Keratinocyte (primary cell): ENCODE measurements around the gene HINT2.

ENCODE experiments used
- EZH2 ChIP-seq: IDR thresholded peaks from one replicate; pipeline ENCODE4 v1.6.1; 2012; ENCODE audit warnings: inconsistent platforms, mild to moderate bottlenecking, low read length, moderate library complexity
- TF ChIP-seq, protein P1 (sequence below), 3 experiments: IDR thresholded peaks in 1 of 3; conservative IDR thresholded peaks in 1 of 3; optimal IDR thresholded peaks in 1 of 3; 2 replicates in 2 of 3; 3 replicates in 1 of 3; pipeline versions ENCODE3 to v1.5.1; 2011; ENCODE audit warnings: low read length in 3 of 3, mild to moderate bottlenecking in 3 of 3, moderate library complexity in 2 of 3, control low read depth in 1 of 3, inconsistent platforms in 1 of 3; ENCODE audit not compliant: insufficient read depth in 2 of 3; ENCODE audit errors: extremely low read depth in 1 of 3

DNA sequence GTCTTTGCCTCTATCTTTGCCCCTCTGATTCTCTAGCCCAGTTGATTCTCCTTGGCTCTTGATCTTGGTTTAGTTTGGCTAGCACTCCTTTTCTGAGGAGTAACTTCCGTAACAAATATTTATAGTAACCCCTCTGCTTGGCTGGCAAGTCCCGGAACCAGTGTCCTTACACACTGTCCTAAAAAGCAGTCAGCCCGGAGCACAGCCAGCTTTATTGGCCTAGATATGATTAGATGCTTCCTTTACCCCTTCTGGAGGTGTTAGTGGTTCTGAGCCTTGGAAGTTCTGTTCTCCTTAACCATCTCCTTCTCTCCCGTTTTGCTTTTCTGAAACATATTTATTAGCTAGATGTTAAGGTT, 43.8 kb downstream of the HINT2 start:
- TF ChIP-seq, protein P1, sequence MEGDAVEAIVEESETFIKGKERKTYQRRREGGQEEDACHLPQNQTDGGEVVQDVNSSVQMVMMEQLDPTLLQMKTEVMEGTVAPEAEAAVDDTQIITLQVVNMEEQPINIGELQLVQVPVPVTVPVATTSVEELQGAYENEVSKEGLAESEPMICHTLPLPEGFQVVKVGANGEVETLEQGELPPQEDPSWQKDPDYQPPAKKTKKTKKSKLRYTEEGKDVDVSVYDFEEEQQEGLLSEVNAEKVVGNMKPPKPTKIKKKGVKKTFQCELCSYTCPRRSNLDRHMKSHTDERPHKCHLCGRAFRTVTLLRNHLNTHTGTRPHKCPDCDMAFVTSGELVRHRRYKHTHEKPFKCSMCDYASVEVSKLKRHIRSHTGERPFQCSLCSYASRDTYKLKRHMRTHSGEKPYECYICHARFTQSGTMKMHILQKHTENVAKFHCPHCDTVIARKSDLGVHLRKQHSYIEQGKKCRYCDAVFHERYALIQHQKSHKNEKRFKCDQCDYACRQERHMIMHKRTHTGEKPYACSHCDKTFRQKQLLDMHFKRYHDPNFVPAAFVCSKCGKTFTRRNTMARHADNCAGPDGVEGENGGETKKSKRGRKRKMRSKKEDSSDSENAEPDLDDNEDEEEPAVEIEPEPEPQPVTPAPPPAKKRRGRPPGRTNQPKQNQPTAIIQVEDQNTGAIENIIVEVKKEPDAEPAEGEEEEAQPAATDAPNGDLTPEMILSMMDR (optimal IDR thresholded peaks at IDR 0.05 in 1 of 3, IDR thresholded peaks at IDR 0.05 in 1 of 3, conservative IDR thresholded peaks at IDR 0.05 in 1 of 3; ENCODE audit: extremely low read depth in 1 of 3, insufficient read depth in 2 of 3, low read length in 3 of 3), result no peak
- no peak for TF ChIP-seq EZH2
